ENCODE data around the gene CD48. TPM values are rescaled to one million over a fixed set of nuclear protein-coding genes. Genes with fewer than 3 reads are reported as not detected.
"Not testable (repeated sequence)": the region's sequence is repeated elsewhere in the genome, so short reads cannot be mapped to it uniquely, and the experiment has no call there.

CD48 gene
- polyA plus RNA-seq, 10 donors: 0.97 to 20.2 (median 1.8) TPM

DNA sequence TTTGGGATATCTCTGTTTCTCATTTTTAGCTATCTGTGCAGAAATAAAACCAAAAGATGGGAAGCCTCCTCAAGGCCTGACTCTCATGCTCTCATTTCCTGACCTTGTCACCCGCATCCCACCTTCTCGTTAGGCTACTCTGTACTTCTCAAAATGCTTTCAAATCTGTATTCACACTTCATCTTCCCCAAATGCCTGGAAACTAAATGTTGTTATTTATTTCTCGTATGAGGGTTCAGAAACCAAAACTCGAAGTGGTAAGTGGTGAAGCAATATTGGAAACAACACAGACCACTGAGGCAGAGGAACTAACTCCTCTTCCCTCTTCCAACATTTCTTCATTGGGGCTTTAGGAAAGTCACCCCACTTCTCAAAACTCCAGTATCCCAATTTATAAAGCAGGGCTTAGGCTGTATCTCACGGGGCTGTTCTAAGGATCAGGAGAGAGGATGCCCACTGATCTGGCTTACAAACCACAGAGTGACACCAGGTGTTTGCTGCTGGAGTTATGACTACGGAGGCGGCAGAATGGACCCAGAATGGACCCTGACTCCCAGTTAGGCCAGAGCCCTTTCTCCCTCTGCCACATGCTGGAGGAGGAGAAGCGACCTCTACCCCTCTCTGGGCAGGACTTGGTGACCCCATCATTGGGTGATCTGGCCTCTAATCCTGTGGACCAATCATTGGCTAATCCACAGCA lies 31.0 kb upstream of the CD48 start:
- DNase-seq: no peak

DNA sequence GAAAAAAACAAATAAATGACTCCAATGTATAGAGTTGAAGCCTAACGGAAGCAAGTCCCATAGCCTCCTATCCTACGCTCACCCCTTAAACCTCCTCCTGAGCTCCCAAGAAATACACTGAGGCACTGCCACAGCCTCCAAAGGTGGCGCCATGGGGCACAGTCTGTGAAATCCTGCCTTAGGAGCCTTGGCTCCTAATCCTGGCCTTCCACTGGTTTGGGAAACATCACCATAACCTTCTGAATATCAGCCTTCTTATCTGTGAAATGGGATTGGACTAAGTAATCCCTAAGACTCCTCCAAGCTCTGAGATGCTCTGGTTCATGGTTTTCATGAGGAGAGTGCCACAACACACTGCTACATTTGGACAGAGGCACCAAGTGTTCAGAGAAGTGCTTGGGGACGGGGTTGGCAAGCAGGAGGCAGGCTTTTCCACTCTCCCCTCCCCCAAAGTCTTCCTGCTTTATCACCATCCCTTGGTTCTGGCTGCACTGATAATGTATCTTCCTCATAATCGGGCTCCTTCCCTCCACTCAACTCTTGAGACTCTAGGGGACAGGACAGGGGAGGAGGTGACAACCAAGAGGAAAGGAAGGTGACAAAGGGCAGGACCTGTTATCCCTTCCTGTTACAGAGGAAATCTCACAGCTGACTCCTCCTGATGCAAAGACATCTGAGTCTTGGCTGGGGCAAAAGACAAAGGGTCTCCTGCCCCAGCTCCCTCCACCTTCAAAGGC lies 30.2 kb upstream of the CD48 start:
- DNase-seq: no peak

DNA sequence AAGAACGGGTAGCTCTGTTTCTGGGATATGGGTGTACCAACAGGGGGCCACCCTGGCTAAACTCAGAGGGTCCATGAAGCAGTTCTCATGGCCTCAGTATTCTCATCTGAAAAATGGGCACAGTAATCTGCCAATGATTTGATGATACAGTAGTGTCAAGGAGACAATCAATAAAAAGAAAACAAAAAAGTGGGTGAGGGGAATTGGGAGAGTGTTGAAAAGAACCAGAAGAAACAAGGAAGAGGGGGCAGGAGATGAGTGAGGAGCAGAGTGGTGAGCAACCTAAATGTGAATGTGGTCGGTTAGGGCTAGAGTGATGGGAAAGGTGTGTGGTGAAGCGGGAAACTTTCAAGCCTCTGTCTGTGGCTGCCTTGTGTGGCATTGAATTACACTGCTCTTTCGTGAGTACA lies 29.5 kb upstream of the CD48 start:
- no peak for DNase-seq

DNA sequence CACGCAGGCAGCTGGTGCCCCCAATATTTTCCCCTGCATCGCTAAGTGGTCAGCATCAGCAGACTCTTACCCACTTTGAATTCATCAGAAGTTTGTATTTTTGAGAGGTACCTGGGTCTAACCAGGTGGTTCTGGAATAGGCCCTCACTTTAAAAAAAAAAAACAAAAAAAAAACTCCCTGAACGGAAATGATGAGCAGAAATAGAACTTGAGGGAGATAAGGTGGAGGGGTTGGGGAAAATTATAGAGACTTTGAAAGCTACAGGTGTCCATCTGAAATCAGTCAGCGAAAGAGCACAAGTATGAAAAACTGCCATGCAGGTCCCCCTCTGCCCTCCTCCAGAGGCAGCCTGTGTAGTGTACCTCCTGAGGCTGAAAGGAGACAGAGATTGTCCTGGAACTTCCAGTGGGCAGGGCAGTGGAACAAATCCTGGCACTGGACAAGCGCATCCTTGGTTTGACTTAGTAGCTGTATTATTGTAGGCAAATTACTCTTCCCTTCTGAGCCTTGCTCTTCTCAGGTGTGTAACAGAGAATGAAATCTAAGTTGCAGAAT lies 28.6 kb upstream of the CD48 start:
- no peak for DNase-seq

DNA sequence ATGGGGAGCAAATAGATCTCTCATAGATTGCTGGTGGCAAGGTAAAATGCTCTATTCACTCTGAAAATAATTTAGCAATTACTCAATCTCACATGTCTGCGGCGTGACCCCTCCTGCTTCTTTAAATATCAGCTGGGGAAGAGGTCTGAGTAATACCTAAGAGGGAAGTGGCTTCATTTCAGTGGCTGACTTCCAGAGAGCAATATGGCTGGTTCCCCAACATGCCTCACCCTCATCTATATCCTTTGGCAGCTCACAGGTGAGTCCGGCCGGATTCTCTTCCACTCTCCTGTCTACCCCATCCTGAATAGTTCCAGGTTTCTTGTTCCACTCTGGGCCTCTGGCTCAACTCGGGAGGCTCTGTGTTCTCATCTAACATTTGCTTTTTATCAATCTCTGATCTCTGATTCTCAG lies 27.5 kb upstream of the CD48 start, which contains the start of gene SLAMF7:
Gene SLAMF7, plus strand, starts transcription at position 150 of the 414 bp plus-strand sequence. Its CDS starts 55 bp downstream, at position 205.
- DNase-seq: no peak

DNA sequence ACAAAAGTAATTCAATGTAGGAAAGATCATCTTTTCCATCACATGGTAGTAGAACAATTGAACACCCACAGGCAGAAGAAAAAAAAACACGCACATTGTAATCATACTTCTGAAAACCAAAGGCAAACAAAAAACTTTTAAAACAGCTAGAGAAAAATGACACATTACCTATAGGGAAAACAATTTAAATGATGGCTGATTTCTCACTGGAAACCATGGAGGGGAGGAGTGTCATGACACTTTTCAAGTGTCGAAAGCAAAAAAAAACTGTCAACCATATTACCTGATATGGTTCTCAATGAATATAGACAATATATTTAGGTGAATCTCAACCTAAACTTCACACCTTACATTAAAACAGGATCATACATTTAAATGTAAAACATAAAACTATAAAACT lies 26.6 kb upstream of the CD48 start:
- DNase-seq: no peak

DNA sequence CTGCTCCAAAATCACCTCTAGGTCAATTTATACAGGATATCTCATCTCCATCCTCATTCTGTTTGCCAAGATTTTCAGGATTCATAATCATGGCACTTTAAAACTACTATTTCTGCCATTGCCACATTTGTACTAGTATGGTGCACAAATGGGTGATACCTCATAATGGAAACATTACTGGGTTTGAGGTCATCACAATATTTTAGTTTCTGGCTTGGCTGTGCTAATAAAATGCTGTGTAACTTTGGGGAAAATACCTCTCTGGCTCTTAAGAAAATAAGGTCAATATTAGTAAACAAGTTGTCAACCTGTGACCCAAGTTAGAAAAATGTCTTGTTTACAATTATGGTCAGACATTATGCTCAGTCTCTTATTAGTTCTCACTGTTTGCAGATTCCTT lies 22.7 kb upstream of the CD48 start:
- no peak for DNase-seq

DNA sequence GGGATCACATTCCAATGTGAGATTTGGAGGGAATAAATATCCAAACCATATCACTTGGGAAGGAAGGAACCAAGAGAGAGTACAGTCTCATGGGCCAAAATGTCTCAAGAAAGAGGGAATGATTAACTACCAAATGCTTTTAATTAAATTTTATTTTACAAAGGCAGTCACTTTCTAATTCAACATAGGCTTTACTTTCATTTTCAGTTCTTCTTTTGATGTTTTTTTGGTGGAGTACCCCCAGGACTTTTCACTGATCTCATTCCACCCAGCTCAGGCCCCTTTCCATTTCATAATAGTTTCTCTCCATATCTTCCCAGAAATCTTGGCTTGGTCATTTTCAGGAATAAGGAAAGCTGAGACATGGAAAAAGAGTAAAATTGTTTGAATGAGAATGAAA lies 22.3 kb upstream of the CD48 start:
- no peak for DNase-seq

DNA sequence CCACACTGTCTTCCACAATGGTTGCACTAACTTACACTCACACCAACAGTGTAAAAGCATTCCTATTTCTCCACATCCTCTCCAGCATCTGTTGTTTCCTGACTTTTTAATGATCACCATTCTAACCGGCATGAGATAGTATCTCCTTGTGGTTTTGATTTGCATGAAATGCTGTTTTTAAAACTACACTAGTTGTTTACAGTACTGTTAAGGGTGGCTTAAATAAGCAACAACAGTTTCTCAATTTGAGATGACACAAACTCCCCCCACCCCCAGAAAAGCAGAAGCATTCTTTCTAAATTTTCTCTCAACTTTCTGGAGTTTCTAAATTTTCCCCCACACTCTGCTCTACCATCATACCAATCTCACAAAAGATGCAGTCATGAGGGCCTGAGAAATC lies 20.4 kb upstream of the CD48 start:
- DNase-seq: no peak

DNA sequence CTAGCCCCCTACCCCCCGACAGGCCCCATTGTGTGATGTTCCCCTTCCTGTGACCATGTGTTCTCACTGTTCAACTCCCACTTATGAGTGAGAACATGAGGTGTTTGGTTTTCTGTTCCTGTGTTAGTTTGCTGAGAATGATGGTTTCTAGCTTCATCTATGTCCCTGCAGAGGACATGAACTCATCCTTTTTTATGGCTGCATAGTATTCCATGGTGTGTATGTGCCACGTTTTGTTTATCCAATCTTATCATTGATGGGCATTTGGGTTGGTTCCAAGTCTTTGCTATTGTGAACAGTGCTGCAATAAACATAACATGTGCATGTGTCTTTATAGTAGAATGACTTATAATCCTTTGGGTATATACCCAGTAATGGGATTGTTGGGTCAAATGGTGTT lies 19.9 kb upstream of the CD48 start:
- DNase-seq: not testable (repeated sequence)

DNA sequence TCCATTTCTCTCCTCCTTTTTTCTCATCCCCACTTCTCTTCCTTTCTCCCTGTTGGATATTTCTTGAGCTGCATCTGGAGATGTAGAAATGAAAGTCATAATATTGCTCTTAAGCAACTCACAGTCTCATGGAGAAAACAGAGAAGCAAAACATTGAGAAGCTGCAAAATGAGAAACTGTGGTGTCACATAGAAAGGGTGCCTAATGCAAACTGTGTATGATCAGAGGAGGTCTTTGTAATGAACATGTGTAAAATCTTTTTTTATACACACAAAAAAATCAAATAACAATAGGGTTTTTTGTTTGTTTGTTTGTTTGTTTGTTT lies 15.7 kb upstream of the CD48 start:
- DNase-seq: no peak

DNA sequence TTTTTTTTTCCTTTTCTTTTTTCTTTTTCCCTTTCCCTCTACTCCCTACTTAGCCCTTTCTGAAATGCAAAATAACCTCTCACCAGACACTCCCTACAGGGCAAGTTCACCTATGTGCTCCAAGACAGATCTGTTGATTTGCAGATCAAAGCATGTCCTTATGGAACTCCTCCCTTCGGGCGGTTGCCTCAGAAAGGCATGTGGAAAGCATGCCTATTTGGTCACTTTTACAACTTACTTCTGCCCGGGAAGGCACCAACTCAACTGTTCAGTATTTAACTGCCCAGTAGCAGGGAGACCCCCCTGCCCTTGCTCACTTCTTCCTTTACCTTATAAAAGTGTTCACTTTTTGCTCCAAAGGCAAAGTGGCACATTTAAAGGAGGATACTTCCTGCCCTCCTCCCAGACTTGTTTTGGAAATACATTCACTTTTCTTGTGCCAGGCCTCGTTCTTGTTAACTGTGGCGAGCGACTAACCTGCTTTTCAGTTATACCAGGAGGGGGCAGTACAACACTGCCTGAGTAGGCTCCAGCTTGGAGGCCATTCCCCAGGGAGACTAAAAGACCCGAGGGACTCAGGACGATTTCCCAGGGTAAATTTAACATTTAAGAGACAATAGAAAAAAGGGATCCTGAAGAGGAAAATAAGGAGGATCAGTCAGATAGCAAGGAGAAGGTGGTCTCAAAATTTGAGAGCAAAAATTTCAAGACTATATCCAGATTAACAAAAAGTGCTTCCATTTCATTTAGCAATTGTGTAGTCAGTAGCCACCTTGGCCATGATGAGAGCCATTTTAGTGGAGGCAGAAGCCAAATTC lies 15.1 kb upstream of the CD48 start:
- DNase-seq: peak; percentile 12 to 38 (median 22)

DNA sequence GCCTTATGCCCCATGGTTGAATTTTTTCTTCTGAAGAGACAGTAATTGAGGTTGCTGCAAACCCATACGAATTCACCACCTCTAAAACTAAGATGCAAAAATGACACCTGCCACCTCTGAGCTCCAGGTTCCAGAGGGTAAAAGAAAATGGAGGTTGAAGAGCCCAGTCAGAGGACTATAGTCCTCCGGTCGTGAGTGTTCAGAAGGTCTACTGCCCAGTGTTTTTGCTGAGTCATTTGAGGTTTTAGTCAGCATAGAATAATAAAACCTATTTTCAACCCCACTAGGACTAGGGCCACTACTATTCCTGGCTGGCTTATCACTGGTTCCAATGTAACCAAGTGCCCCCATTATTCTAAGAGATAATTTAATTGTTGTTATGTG lies 14.5 kb upstream of the CD48 start:
- no peak for DNase-seq

DNA sequence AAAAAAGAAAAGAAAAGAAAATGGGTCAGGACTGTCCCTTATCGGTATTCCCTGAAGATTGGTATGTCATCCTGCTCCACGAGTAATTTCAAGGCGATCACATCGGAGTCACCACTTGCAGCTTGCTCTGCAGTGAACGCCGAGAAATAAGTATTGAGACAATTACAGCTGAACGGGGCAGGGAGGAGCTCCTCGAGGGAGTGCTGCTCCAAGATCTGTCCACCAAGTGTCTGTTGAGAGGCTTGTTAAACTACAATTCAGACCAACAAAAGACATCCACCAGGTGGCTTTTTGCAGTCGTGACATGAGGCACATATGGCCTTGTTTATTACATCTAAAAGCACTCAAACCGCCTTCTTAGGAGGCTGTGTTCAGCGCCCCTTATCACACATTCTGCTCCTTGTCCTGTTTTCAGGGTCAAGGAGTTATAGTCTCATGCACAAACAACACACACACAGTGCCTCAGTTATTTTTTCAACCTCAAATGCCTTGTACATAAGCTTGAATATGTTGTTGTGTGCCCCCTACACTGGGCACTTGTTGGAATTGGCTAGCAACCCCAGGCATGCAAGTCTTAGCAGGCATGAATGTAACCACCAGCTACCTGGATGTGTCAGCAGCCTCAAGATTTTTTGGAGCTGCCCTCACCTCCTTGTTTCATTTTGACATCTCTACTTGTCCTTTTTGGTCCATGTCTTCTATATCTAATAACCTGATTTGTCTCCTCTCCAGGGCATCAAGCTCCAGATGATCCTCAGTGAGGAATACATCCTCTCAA lies 13.0 kb upstream of the CD48 start:
- DNase-seq: no peak

DNA sequence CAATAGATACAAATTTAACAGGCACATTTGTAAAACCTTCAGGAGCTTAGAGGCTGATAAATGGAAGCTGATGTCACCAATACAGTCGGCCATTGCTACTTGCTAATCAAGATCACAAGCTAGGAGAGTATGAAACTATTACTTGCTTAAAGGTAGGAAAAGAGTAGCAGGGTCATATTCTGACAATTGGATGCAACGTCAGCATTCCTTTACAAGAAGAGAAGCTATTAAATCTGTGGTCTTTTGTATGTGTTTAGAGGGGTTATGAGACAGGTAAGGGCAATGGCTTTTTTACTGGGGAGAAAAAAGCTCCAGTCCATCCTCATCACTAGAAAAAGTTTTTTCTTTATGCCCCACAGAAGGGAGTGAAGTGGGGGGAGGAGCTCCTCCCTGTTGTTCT lies 11.7 kb upstream of the CD48 start:
- no peak for DNase-seq

DNA sequence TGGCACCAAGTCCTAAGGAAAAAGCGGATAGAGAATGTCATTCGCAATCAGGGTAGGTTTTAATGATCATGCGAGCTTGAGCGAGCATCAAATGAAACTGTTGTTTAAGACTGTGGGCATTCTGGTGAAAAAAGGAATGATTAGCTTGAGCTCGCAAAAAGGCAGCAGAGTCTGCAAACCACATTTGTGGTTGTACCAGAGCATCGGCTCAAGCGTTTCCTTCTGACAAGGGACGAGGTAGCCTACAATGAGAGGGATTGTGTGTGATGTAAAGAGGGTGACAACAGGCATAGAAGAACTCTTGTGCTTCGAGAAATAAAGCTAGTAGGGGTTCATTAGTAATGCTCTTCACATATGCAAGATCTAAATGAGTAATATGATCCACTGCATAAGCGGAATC lies 11.1 kb upstream of the CD48 start:
- DNase-seq: no peak

DNA sequence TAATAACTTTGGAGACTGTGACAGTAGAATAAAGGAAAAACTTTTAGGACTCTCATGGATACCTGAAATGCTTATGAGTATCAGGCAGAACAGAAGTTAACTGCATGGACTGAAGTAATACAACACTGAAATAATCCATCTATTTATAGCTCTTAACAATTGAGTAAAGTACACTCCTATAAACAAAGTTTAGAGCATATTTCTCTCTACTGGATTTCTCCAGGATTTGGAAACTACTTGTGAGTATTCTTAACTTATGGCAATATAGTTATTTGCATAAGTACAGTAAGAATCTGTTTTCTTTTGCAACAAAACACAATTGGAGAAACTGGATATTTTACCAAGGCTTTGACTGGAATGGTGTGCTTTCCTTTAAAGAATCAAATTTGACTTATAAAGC lies 9.9 kb upstream of the CD48 start:
- DNase-seq: no peak

DNA sequence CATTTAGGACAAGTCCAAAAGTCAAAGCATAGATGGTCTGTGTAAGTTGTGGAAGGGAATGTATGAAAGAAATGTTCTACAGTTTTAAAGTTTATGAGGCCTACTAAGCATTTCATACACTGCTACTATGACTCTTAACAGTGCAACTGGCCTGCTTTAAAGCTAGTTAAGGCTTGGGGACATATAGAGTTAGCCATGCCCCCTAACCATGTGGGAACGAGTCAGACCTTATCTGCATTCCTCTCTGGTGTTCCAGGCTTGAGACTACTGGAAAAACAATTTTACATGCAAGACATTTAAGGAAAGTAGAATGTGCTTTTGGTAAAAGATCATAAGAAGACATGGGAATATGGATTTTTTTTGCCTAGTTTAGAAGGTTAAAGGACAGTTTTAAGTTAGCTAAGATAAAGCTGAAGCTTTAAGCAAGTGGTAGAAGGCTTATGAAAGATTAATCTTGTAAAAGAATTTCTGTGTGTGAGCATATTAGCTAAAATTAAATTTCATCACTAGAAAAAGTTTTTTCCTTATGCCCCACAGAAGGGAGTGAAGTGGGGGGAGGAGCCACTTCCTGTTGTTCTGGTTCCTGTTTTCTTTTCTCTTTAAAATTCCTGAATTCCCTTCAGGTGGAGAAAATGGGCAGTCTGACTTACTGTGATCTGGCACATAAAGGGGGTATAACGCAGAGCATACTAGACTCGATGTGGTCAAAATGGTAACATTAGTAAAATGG lies 8.9 kb upstream of the CD48 start:
- no peak for DNase-seq

DNA sequence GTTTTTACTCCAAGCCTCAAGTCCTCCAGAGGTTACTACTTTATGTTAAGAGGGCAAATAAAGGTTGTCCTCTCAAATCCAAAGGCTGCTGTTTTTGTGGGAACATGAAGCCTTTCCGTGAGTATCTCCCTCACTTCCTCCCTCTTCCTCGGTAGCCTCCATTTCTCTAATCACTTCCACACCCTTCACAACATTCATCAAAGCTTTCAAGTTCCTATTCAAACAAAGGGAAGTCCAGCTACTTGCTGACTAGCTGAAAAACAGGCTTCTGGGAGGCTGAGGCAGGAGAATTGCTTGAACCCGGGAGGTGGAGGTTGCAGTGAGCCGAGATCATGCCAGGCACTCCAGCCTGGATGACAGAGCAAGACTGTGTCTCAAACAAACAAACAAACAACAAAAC lies 6.6 kb upstream of the CD48 start:
- DNase-seq: no peak

DNA sequence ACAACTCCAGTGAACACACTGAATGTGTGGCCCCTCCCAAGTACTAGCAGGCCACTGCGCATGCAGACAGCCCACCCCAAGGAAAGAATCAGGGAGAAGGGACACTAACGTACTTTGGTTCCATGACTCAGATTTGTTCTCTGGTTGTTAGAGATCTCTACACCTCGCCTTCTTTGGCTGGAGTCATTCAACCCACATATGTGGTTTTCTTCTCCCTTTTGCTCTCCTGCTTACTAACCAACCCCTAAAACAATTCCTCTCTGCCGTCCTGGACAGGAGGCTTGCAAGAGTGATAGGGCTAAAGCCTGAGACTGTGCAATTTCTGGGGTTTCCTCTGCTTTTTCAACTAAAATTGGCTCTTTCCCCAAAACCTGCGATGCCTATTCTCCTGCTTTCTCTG lies 5.7 kb upstream of the CD48 start:
- no peak for DNase-seq

DNA sequence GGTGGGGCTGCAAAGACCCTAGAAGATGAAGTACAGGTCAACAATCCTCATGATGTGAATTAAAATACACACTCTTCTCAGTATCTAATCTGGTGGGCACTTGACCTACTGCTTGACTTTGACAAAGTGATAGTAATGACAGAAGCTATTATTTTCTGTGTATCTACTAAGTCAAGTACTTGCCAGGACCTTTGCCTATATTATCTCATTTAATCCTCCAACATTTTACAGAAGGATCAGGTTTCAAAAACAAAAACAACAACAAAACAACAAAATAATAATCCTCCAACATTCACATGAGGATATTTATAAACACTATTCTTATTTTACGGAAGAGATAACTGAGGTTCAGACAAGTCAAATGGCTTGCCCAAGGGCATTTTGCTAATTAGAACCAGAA lies 4.4 kb upstream of the CD48 start:
- no peak for DNase-seq

Data from muscle of back (tissue), 11 donors.